ENCODE measurements around the gene DNAH2.

- TF ChIP-seq CTCF (IDR thresholded peaks at IDR 0.05; ENCODE audit: low read length) (no peak), EZH2 (optimal IDR thresholded peaks at IDR 0.05; ENCODE audit: low read depth, low read length) (no peak), EZH2phosphoT487 (IDR thresholded peaks at IDR 0.05; ENCODE audit: low read length) (no peak)
These were observed 131.2 kb downstream of the DNAH2 start for GRCh38 chr17:7848739-7849129.

Measured in MM.1S (cell line).